Calu3 (cell line): ENCODE data around the gene KLF18. TPM values are rescaled to one million over a fixed set of nuclear protein-coding genes. Genes with fewer than 3 reads are reported as not detected.
A peak's percentile ranks its signal among the peaks of the same experiment; 100 is the strongest.

Experiments used
- BruUV-seq: library from RNA; stranded (reverse); fragments of 400-500 nt; replicated peaks from 2 replicates; lab custom pipeline; 2021; lab: Mats Ljungman, UMichigan
- CTCF ChIA-PET: fragments of 300-600 bp; sonication (Branson Sonifier 250); formaldehyde crosslinking; loops from one replicate; lab custom pipeline; 2022; ENCODE audit warnings: antibody characterized with exemption; lab: Charles Lee
- DNase-seq: peaks from one replicate; pipeline ENCODE4 v3.0.0; 2022
- H3K27ac Mint-ChIP-seq: one replicate; pipeline ENCODE4 v1.8.0; 2022; ENCODE audit warnings: mixed read lengths; ENCODE audit not compliant: unreplicated experiment
- H3K27me3 Mint-ChIP-seq: one replicate; pipeline ENCODE4 v1.8.0; 2022; ENCODE audit warnings: mixed read lengths; ENCODE audit not compliant: unreplicated experiment
- H3K36me3 Mint-ChIP-seq: one replicate; pipeline ENCODE4 v1.8.0; 2022; ENCODE audit warnings: mild to moderate bottlenecking, moderate library complexity, mixed read lengths; ENCODE audit not compliant: insufficient read depth, unreplicated experiment
- H3K4me1 Mint-ChIP-seq: one replicate; pipeline ENCODE4 v1.8.0; 2022; ENCODE audit warnings: mild to moderate bottlenecking, low read depth, mixed read lengths; ENCODE audit not compliant: unreplicated experiment
- H3K4me3 Mint-ChIP-seq: one replicate; pipeline ENCODE4 v1.8.0; 2022; ENCODE audit warnings: mild to moderate bottlenecking, low read depth, moderate library complexity, mixed read lengths; ENCODE audit not compliant: unreplicated experiment
- H3K9me3 Mint-ChIP-seq: one replicate; pipeline ENCODE4 v1.8.0; 2022; ENCODE audit warnings: low read depth, mixed read lengths; ENCODE audit not compliant: unreplicated experiment
- intact Hi-C: fragments of 100-400 bp; cut with micrococcal nuclease; formaldehyde crosslinking; loops from one replicate; pipeline ENCODE4 v1.10.0; 2022; ENCODE audit not compliant: unreplicated experiment
- total RNA-seq: library from RNA; stranded (reverse); gene quantifications from 2 replicates; pipeline ENCODE4 v1.2.3, GENCODE V29; 2022
- TF ChIP-seq, protein P1 (sequence below): fragments of 200-600 bp; IDR thresholded peaks from one replicate; pipeline ENCODE4 v1.8.0; 2022; ENCODE audit warnings: antibody characterized with exemption; ENCODE audit not compliant: unreplicated experiment

The KLF18 gene
- total RNA-seq, 1 experiment from 2014 or later, result not detected

DNA sequence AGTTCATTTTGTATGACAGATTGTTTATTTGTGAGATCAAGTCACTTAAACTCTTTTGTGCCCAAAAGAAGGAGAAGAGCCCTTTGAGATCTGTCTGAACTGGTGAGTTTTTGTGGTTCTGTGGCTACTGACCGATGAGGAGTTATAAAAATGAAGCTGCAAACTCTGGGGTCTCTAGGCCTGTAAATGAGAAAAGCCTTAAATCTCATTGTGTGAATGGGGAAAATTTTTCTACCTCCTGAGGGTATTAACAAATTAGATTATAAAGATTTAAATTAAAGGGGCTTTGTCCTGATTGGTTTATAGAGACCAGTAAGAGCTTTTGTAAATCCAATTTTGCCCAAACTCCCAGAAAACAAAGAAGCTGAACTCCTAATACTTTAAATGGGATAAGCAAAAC lies 32.5 kb downstream of the KLF18 start:
- TF ChIP-seq, protein P1, sequence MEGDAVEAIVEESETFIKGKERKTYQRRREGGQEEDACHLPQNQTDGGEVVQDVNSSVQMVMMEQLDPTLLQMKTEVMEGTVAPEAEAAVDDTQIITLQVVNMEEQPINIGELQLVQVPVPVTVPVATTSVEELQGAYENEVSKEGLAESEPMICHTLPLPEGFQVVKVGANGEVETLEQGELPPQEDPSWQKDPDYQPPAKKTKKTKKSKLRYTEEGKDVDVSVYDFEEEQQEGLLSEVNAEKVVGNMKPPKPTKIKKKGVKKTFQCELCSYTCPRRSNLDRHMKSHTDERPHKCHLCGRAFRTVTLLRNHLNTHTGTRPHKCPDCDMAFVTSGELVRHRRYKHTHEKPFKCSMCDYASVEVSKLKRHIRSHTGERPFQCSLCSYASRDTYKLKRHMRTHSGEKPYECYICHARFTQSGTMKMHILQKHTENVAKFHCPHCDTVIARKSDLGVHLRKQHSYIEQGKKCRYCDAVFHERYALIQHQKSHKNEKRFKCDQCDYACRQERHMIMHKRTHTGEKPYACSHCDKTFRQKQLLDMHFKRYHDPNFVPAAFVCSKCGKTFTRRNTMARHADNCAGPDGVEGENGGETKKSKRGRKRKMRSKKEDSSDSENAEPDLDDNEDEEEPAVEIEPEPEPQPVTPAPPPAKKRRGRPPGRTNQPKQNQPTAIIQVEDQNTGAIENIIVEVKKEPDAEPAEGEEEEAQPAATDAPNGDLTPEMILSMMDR, result no peak
- no peaks in the 10 kb centered on the region for H3K9me3 Mint-ChIP-seq
- H3K27ac Mint-ChIP-seq, result no peak overlapping the region
- H3K4me3 Mint-ChIP-seq, result no peak overlapping the region
- BruUV-seq, result no TSS peak
- H3K27me3 Mint-ChIP-seq, result peaks cover 58% of the 10 kb centered on the region
- no peaks in the 10 kb centered on the region for H3K36me3 Mint-ChIP-seq
- DNase-seq, result no peak
- intact Hi-C loops, result no loop called here
- H3K4me1 Mint-ChIP-seq, result no peaks in the 10 kb centered on the region
- CTCF ChIA-PET, result interaction anchor here (0.6 kb wide), 1 partner anchor 25 kb away, joined by 3 read pairs; no protein-coding TSS in a partner anchor

DNA sequence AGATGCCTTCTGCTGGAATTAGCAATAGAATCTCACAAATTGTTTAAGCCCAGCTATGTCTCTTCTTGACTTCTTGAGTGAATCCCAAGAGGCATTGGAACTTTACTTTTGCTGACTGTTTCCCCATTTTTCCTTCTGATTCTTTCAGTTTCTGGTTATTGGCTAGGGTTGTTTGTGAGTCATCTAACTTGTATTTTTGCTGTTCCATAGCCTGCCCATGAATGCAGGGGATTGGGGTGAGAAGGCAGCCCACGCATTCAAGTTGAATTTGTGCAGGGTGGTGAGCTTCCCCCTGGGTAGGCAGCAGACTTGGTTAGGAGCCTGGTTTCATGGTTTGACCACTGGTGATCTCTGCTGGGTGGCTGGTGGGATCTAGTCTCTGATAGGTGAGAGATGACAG lies 33.2 kb downstream of the KLF18 start:
- CTCF ChIA-PET, result no interaction called here
- no TSS peak for BruUV-seq
- no peak for DNase-seq

DNA sequence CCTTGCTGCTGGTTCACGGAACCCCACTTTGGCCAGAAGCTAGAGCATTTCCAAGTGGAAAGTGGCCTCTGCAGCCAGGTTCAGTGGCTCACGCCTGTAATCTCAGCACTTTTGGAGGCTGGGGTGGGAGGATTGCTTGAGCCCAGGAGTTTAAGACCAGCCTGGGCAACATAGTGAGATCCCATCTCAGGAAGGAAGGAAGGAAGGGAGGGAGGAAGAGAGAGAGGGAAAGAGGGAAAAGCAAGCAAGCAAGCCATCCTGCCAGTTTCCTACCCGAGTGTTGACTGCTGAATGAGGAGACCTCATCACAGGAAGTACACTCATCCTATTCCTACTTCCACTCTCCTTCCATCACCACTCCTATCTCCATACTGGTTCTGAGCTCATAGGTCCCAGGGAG lies 35.6 kb downstream of the KLF18 start:
- TF ChIP-seq, protein P1, result no peak
- Mint-ChIP-seq H3K4me3 (no peak overlapping the region), H3K27ac (no peak overlapping the region), H3K4me1 (no peaks in the 10 kb centered on the region), H3K36me3 (no peaks in the 10 kb centered on the region), H3K27me3 (peaks cover 38% of the 10 kb centered on the region), H3K9me3 (no peaks in the 10 kb centered on the region)
- CTCF ChIA-PET, result interaction anchor here (0.5 kb wide), 1 partner anchor 395 kb away, joined by 3 read pairs; no protein-coding TSS in a partner anchor
- DNase-seq, result no peak
- intact Hi-C loops, result no loop called here
- BruUV-seq, result no TSS peak

More for the DNA sequence above, 33.2 kb downstream of the KLF18 start:
- Mint-ChIP-seq H3K27me3 (peaks cover 55% of the 10 kb centered on the region), H3K9me3 (no peaks in the 10 kb centered on the region), H3K27ac (no peak overlapping the region), H3K4me1 (no peaks in the 10 kb centered on the region), H3K4me3 (no peak overlapping the region), H3K36me3 (no peaks in the 10 kb centered on the region)
- TF ChIP-seq, protein P1, result no peak
- intact Hi-C loops, result no loop called here

DNA sequence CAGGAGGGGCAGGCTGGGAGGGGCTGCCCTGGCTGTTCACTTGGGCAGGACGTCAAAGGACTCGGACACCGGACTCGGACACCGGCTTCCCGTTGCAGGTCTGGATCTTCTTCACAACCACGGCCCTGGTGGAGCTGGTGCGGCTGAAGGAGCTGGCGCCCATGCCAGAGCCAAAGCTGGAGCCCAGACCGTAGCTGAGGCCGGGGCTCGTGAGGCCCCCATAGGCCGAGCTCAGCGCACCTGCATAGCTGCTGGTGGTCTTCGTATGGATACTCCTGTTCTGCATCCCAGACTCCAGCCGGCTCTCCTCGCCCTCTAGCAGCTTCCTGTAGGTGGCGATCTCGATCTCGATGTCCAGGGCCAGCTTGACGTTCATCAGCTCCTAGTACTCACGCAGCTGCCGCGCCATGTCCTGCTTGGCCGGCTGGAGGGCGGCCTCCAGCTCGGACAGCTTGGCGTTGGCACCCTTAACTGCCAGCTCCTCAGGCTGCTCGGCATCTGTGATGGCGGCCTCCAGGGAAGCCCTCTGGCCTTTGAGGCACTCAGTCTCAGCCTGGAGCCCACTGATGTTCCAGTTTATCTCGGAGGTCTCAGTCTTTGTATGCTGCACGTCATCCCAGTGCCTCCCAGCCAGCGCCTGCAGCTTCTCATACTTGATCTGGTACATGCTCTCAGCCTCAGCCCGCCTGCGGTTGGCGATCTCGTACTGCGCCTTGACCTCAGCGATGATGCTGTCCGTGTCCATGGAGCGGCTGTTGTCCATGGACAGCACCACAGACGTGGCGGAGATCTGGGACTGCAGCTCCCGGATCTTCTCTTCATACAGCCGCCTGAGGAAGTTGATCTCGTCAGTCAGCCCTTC lies 37.9 kb downstream of the KLF18 start:
- no peaks in the 10 kb centered on the region for H3K9me3 Mint-ChIP-seq
- H3K27ac Mint-ChIP-seq, result no peak overlapping the region
- TF ChIP-seq, protein P1, result no peak
- no peaks in the 10 kb centered on the region for H3K36me3 Mint-ChIP-seq
- BruUV-seq, result no TSS peak
- no peaks in the 10 kb centered on the region for H3K4me1 Mint-ChIP-seq
- CTCF ChIA-PET, result no interaction called here
- no peak overlapping the region for H3K4me3 Mint-ChIP-seq
- intact Hi-C loops, result no loop called here
- DNase-seq, result peak; percentile 5
- peaks cover 38% of the 10 kb centered on the region for H3K27me3 Mint-ChIP-seq
